ENCODE measurements around the gene HSPA12A.

HSPA12A gene

DNA sequence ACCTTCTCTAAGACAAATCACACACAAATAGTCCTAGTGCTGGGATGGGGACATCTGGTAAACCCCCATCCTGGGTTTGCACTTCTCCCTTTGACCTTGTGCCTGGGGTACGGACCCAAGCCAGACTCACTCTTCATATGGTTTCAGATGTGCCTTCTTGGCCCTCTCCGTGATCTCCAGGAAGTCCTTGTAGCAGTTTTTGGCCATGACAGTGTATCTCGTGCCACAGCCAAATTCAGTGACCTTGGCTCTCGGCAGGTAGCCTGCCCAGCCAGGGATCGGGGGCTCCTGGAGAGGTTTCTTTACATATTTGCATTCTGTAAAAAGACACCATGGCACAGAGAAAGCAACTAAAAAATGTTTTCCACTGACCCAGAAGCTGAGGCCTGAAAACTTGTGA lies 77.7 kb downstream of the HSPA12A start:
- H3K79me2 ChIP-seq (ENCODE audit: control insufficient read depth, insufficient read depth, low read length, poor library complexity): peaks cover 4% of the 10 kb centered on the region
- no peaks in the 10 kb centered on the region for H3K9me3 ChIP-seq (ENCODE audit: insufficient read depth, low read depth, low read length)
- peaks cover 4 to 9% of the 10 kb centered on the region in 2 experiments for H3K4me1 ChIP-seq (ENCODE audit: control insufficient read depth in 1 of 2, insufficient read depth in 2 of 2, low read length in 2 of 2)
- no peak overlapping the region for H4K91ac ChIP-seq (ENCODE audit: low read depth, low read length)
- no CpG with 5 or more reads among the region's 5 CpGs for WGBS (ENCODE audit: extremely low coverage, insufficient coverage, insufficient read length)
- no peak overlapping the region for H3K9ac ChIP-seq (ENCODE audit: low read length)
- H3K23ac ChIP-seq (ENCODE audit: low read length): no peak overlapping the region
- no peak overlapping the region for H4K8ac ChIP-seq (ENCODE audit: low read depth, low read length)
- H2BK5ac ChIP-seq (ENCODE audit: low read depth, low read length, poor library complexity): no peak overlapping the region
- H3K27me3 ChIP-seq (ENCODE audit: insufficient read depth, low read length): no peaks in the 10 kb centered on the region
- H3K27ac ChIP-seq (ENCODE audit: low read depth, low read length): no peak overlapping the region
- no peak overlapping the region for H3K4me2 ChIP-seq (ENCODE audit: low read length)
- no peak overlapping the region for H3K4ac ChIP-seq (ENCODE audit: low read depth, low read length)
- H3K4me3 ChIP-seq (ENCODE audit: low read depth, low read length): no peak overlapping the region
- H3K14ac ChIP-seq (ENCODE audit: low read length): no peak overlapping the region
- no peak overlapping the region for H3K18ac ChIP-seq (ENCODE audit: low read length)
- H2BK12ac ChIP-seq (ENCODE audit: low read length): no peak overlapping the region
- H3K36me3 ChIP-seq (ENCODE audit: control insufficient read depth in 1 of 2, insufficient read depth in 2 of 2, low read length in 2 of 2): peaks cover 29 to 32% of the 10 kb centered on the region in 2 experiments
- no peak overlapping the region for H2AK5ac ChIP-seq (ENCODE audit: low read length)
- H2AFZ ChIP-seq (ENCODE audit: insufficient read depth, low read length, poor library complexity): no peak overlapping the region
- H3K79me1 ChIP-seq (ENCODE audit: low read length): peaks cover under 1% of the 10 kb centered on the region
- H4K12ac ChIP-seq (ENCODE audit: low read depth, low read length): no peak overlapping the region
- DNase-seq: no peak
- H2BK120ac ChIP-seq (ENCODE audit: insufficient read depth, low read length, poor library complexity): no peak overlapping the region

DNA sequence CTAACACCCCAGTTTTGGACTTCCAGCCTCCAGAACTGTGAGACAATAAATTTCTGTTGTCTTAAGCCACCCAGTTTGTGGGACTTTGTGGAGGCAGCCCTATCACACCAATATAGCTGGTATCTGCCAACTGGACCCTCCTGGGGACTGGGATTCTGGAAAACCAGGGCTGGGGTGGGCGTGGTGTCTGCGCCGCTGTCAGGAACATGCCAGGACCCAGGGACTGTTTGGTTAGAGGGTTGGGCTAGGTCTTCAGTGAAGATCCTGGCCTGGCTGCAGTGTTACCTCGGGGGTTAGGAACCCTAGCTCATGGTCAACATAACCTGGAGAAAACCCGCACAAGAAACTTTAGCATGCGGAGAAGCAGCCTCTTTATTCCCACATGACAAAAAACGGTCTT lies 79.0 kb downstream of the HSPA12A start:
- DNase-seq: no peak
- no peak overlapping the region for H3K23ac ChIP-seq (ENCODE audit: low read length)
- no peak overlapping the region for H3K14ac ChIP-seq (ENCODE audit: low read length)
- no peak overlapping the region for H3K4ac ChIP-seq (ENCODE audit: low read depth, low read length)
- H3K4me3 ChIP-seq (ENCODE audit: low read depth, low read length): no peak overlapping the region
- no peak overlapping the region for H2BK5ac ChIP-seq (ENCODE audit: low read depth, low read length, poor library complexity)
- no peaks in the 10 kb centered on the region for H3K79me2 ChIP-seq (ENCODE audit: control insufficient read depth, insufficient read depth, low read length, poor library complexity)
- H3K27me3 ChIP-seq (ENCODE audit: insufficient read depth, low read length): no peaks in the 10 kb centered on the region
- H2BK12ac ChIP-seq (ENCODE audit: low read length): no peak overlapping the region
- H3K79me1 ChIP-seq (ENCODE audit: low read length): no peaks in the 10 kb centered on the region
- H3K9me3 ChIP-seq (ENCODE audit: insufficient read depth, low read depth, low read length): no peaks in the 10 kb centered on the region
- no peak overlapping the region for H3K4me2 ChIP-seq (ENCODE audit: low read length)
- no peak overlapping the region for H2AFZ ChIP-seq (ENCODE audit: insufficient read depth, low read length, poor library complexity)
- H3K9ac ChIP-seq (ENCODE audit: low read length): no peak overlapping the region
- H3K27ac ChIP-seq (ENCODE audit: low read depth, low read length): no peak overlapping the region
- no peak overlapping the region for H2AK5ac ChIP-seq (ENCODE audit: low read length)
- no CpG with 5 or more reads among the region's 7 CpGs for WGBS (ENCODE audit: extremely low coverage, insufficient coverage, insufficient read length)
- H4K8ac ChIP-seq (ENCODE audit: low read depth, low read length): no peak overlapping the region
- H4K91ac ChIP-seq (ENCODE audit: low read depth, low read length): no peak overlapping the region
- H2BK120ac ChIP-seq (ENCODE audit: insufficient read depth, low read length, poor library complexity): no peak overlapping the region
- H3K4me1 ChIP-seq (ENCODE audit: control insufficient read depth in 1 of 2, insufficient read depth in 2 of 2, low read length in 2 of 2): no peaks in the 10 kb centered on the region
- no peak overlapping the region for H3K18ac ChIP-seq (ENCODE audit: low read length)
- no peak overlapping the region for H4K12ac ChIP-seq (ENCODE audit: low read depth, low read length)
- peaks cover 29 to 32% of the 10 kb centered on the region in 2 experiments for H3K36me3 ChIP-seq (ENCODE audit: control insufficient read depth in 1 of 2, insufficient read depth in 2 of 2, low read length in 2 of 2)

DNA sequence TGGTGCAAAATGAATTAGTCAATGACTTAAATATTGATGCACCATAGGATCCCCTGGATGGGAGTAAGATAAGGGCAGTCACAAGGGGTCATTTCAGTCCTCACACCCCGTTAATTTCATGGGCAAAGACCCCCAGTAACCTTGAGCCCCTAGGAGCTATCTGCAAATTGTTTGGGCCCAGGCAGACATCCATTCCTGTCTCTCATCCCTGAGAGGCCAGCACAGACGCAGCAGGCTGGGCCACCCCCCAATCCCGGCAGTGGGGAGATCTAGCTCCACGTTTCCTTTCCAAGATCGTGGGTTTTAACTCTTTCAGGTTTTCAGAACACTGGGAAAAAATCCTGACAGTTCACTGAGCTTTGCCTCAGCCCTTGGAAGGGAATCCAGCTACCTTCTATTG lies 81.5 kb downstream of the HSPA12A start:
- Histone ChIP-seq H3K36me3 (ENCODE audit: control insufficient read depth in 1 of 2, insufficient read depth in 2 of 2, low read length in 2 of 2) (peaks cover 18 to 21% of the 10 kb centered on the region in 2 experiments), H2BK5ac (ENCODE audit: low read depth, low read length, poor library complexity) (no peak overlapping the region), H2BK120ac (ENCODE audit: insufficient read depth, low read length, poor library complexity) (no peak overlapping the region), H3K23ac (ENCODE audit: low read length) (no peak overlapping the region), H3K9ac (ENCODE audit: low read length) (no peak overlapping the region), H3K9me3 (ENCODE audit: insufficient read depth, low read depth, low read length) (no peaks in the 10 kb centered on the region), H3K4me2 (ENCODE audit: low read length) (no peak overlapping the region), H3K14ac (ENCODE audit: low read length) (no peak overlapping the region), H4K91ac (ENCODE audit: low read depth, low read length) (no peak overlapping the region), H3K4me3 (ENCODE audit: low read depth, low read length) (no peak overlapping the region), H4K12ac (ENCODE audit: low read depth, low read length) (no peak overlapping the region), H3K4me1 (ENCODE audit: control insufficient read depth in 1 of 2, insufficient read depth in 2 of 2, low read length in 2 of 2) (peaks cover 0 to 2% of the 10 kb centered on the region in 2 experiments), H3K27ac (ENCODE audit: low read depth, low read length) (no peak overlapping the region), H4K8ac (ENCODE audit: low read depth, low read length) (no peak overlapping the region), H2BK12ac (ENCODE audit: low read length) (no peak overlapping the region), H3K79me1 (ENCODE audit: low read length) (no peaks in the 10 kb centered on the region), H2AK5ac (ENCODE audit: low read length) (no peak overlapping the region), H3K4ac (ENCODE audit: low read depth, low read length) (no peak overlapping the region), H2AFZ (ENCODE audit: insufficient read depth, low read length, poor library complexity) (no peak overlapping the region), H3K79me2 (ENCODE audit: control insufficient read depth, insufficient read depth, low read length, poor library complexity) (no peaks in the 10 kb centered on the region), H3K27me3 (ENCODE audit: insufficient read depth, low read length) (no peaks in the 10 kb centered on the region), H3K18ac (ENCODE audit: low read length) (no peak overlapping the region)
- WGBS (ENCODE audit: extremely low coverage, insufficient coverage, insufficient read length): no CpG with 5 or more reads among the region's 5 CpGs
- no peak for DNase-seq

DNA sequence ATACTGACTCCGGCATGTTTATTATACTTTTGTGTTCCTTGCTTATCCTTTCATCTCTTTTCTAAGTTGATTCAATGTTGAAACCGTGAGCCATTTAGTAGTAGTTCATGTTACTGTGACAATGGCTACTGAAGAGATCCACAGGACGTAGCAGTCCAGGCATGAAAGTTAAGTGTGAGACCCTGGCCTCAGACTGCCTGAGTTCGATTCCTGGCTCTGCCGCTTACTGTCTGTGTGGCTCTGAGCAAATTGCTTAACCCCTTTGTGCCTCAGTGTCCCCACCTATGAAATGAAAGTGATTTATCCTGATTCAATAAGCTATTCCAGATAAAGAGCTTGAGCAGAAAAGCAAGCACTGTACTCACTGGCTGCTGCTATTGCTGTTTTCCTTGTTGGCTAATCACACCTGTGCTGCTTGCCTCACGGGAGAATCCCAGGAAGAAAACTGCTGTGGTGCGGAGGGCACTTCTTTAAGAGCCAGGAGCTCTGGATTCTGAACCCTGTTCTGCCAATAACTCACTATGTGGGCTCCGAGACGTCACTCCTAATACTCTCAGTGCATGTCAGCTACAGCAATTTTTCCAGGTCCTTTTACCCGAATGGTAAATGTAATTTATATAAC lies 83.2 kb downstream of the HSPA12A start:
- no peak overlapping the region for H3K4me3 ChIP-seq (ENCODE audit: low read depth, low read length)
- no peak overlapping the region for H3K27ac ChIP-seq (ENCODE audit: low read depth, low read length)
- H3K9ac ChIP-seq (ENCODE audit: low read length): no peak overlapping the region
- no peaks in the 10 kb centered on the region for H3K79me1 ChIP-seq (ENCODE audit: low read length)
- H3K36me3 ChIP-seq (ENCODE audit: control insufficient read depth in 1 of 2, insufficient read depth in 2 of 2, low read length in 2 of 2): peaks cover 8% of the 10 kb centered on the region in 2 experiments
- no peak overlapping the region for H3K4me2 ChIP-seq (ENCODE audit: low read length)
- H2BK12ac ChIP-seq (ENCODE audit: low read length): no peak overlapping the region
- H3K4ac ChIP-seq (ENCODE audit: low read depth, low read length): no peak overlapping the region
- H2AK5ac ChIP-seq (ENCODE audit: low read length): no peak overlapping the region
- no CpG with 5 or more reads among the region's 10 CpGs for WGBS (ENCODE audit: extremely low coverage, insufficient coverage, insufficient read length)
- no peak overlapping the region for H3K23ac ChIP-seq (ENCODE audit: low read length)
- H4K12ac ChIP-seq (ENCODE audit: low read depth, low read length): no peak overlapping the region
- no peak overlapping the region for H3K14ac ChIP-seq (ENCODE audit: low read length)
- H4K91ac ChIP-seq (ENCODE audit: low read depth, low read length): no peak overlapping the region
- H3K4me1 ChIP-seq (ENCODE audit: control insufficient read depth in 1 of 2, insufficient read depth in 2 of 2, low read length in 2 of 2): peaks cover 0 to 2% of the 10 kb centered on the region in 2 experiments
- H2BK5ac ChIP-seq (ENCODE audit: low read depth, low read length, poor library complexity): no peak overlapping the region
- no peaks in the 10 kb centered on the region for H3K27me3 ChIP-seq (ENCODE audit: insufficient read depth, low read length)
- H3K79me2 ChIP-seq (ENCODE audit: control insufficient read depth, insufficient read depth, low read length, poor library complexity): no peaks in the 10 kb centered on the region
- no peak overlapping the region for H2BK120ac ChIP-seq (ENCODE audit: insufficient read depth, low read length, poor library complexity)
- DNase-seq: no peak
- H2AFZ ChIP-seq (ENCODE audit: insufficient read depth, low read length, poor library complexity): no peak overlapping the region
- H4K8ac ChIP-seq (ENCODE audit: low read depth, low read length): no peak overlapping the region
- H3K9me3 ChIP-seq (ENCODE audit: insufficient read depth, low read depth, low read length): no peaks in the 10 kb centered on the region
- H3K18ac ChIP-seq (ENCODE audit: low read length): no peak overlapping the region
